Loucy (cell line): ENCODE measurements around the gene FZD8.

Experiments
- H2AFZ ChIP-seq: fragments of 200-600 bp; sonication (generic); 2 replicates; pipeline ENCODE4 v1.6.0; 2016; ENCODE audit warnings: antibody characterized with exemption, mild to moderate bottlenecking, low read length, moderate library complexity
- H3F3A ChIP-seq: fragments of 200-600 bp; 2 replicates; pipeline ENCODE4 v1.6.0; 2016; ENCODE audit warnings: antibody characterized with exemption, low read depth, mild to moderate bottlenecking
- H3K27me3 ChIP-seq: fragments of 200-600 bp; sonication (generic); 2 replicates; pipeline ENCODE4 v1.6.1; 2014; ENCODE audit warnings: low read length, mild to moderate bottlenecking; ENCODE audit not compliant: insufficient read depth, poor library complexity, severe bottlenecking
- H3K36me3 ChIP-seq: fragments of 200-600 bp; sonication (generic); 2 replicates; pipeline ENCODE4 v1.6.1; 2016; ENCODE audit warnings: low read length; ENCODE audit not compliant: insufficient read depth
- H3K4me1 ChIP-seq: fragments of 200-600 bp; sonication (generic); 2 replicates; pipeline ENCODE4 v1.5.1; 2014; ENCODE audit warnings: low read length, mild to moderate bottlenecking; ENCODE audit not compliant: insufficient read depth, poor library complexity, severe bottlenecking
- H3K4me2 ChIP-seq: fragments of 200-600 bp; sonication (generic); 2 replicates; pipeline ENCODE4 v1.6.0; 2014; ENCODE audit warnings: antibody characterized with exemption, low read length, low read depth, mild to moderate bottlenecking; ENCODE audit not compliant: poor library complexity, severe bottlenecking
- H3K4me3 ChIP-seq: fragments of 200-600 bp; sonication (generic); 2 replicates; pipeline ENCODE4 v1.5.1; 2014; ENCODE audit warnings: low read length, mild to moderate bottlenecking, mixed read lengths; ENCODE audit not compliant: poor library complexity, severe bottlenecking
- H3K79me2 ChIP-seq: fragments of 200-600 bp; sonication (generic); 2 replicates; pipeline ENCODE4 v1.6.1; 2014; ENCODE audit warnings: low read length; ENCODE audit not compliant: insufficient read depth
- H3K9ac ChIP-seq: fragments of 200-600 bp; sonication (generic); 2 replicates; pipeline ENCODE4 v1.6.0; 2014; ENCODE audit warnings: mild to moderate bottlenecking, low read depth, low read length, moderate library complexity; ENCODE audit not compliant: poor library complexity, severe bottlenecking
- H3K9me2 ChIP-seq: fragments of 200-600 bp; sonication (generic); replicated peaks from 2 replicates; pipeline ENCODE4 v1.6.1; 2016; ENCODE audit warnings: low read depth, low read length, mixed read lengths
- H3K9me3 ChIP-seq: fragments of 200-600 bp; sonication (generic); 2 replicates; pipeline ENCODE4 v1.6.1; 2014; ENCODE audit warnings: mild to moderate bottlenecking, antibody characterized with exemption, low read length, low read depth; ENCODE audit not compliant: insufficient read depth
- H4K20me1 ChIP-seq: fragments of 200-600 bp; sonication (generic); 2 replicates; pipeline ENCODE4 v1.6.0; 2014; ENCODE audit warnings: antibody characterized with exemption, low read length, mild to moderate bottlenecking; ENCODE audit not compliant: insufficient read depth, poor library complexity, severe bottlenecking
- CTCF ChIP-seq: fragments of 200-600 bp; sonication (generic); conservative IDR thresholded peaks from 2 replicates; pipeline ENCODE4 v1.5.1; 2014; ENCODE audit warnings: mild to moderate bottlenecking, antibody characterized with exemption, low read length
- EZH2phosphoT487 ChIP-seq: fragments of 200-600 bp; IDR thresholded peaks from 2 replicates; pipeline ENCODE4 v1.6.1; 2018; ENCODE audit warnings: antibody characterized with exemption, mild to moderate bottlenecking, moderate library complexity, borderline replicate concordance

Gene FZD8

GRCh38 chr10:35613107-35613440 lies 29.0 kb downstream of the FZD8 start:
- Histone ChIP-seq H3K4me3 (no peak overlapping the region), H3K36me3 (no peaks in the 10 kb centered on the region), H3K79me2 (no peaks in the 10 kb centered on the region), H2AFZ (no peak overlapping the region), H3K9me3 (no peaks in the 10 kb centered on the region; the same call in 1 of the 2 replicates), H3K9ac (no peak overlapping the region), H3K4me1 (no peaks in the 10 kb centered on the region), H3F3A (no peaks in the 10 kb centered on the region), H3K27me3 (no peaks in the 10 kb centered on the region), H4K20me1 (no peaks in the 10 kb centered on the region), H3K4me2 (no peak overlapping the region), H3K9me2 (no peaks in the 10 kb centered on the region)
- TF ChIP-seq EZH2phosphoT487 (no peak), CTCF (no peak)

- Histone ChIP-seq H3K27me3 (no peaks in the 10 kb centered on the region), H4K20me1 (no peaks in the 10 kb centered on the region), H3K9me3 (no peaks in the 10 kb centered on the region; the same call in 1 of the 2 replicates), H3K9me2 (no peaks in the 10 kb centered on the region), H3K4me3 (no peak overlapping the region), H3K9ac (no peak overlapping the region), H2AFZ (no peak overlapping the region), H3K36me3 (no peaks in the 10 kb centered on the region), H3F3A (no peaks in the 10 kb centered on the region), H3K4me1 (no peaks in the 10 kb centered on the region), H3K79me2 (no peaks in the 10 kb centered on the region), H3K4me2 (no peak overlapping the region)
- TF ChIP-seq EZH2phosphoT487 (no peak), CTCF (no peak)
Measured at GRCh38 chr10:35612385-35613106, 29.6 kb downstream of the FZD8 start.

GRCh38 chr10:35611750-35612149 lies 30.3 kb downstream of the FZD8 start:
- Histone ChIP-seq H3K9me3 (no peaks in the 10 kb centered on the region; the same call in 1 of the 2 replicates), H3K4me2 (no peak overlapping the region), H3K36me3 (no peaks in the 10 kb centered on the region), H3K79me2 (no peaks in the 10 kb centered on the region), H3F3A (no peaks in the 10 kb centered on the region), H2AFZ (no peak overlapping the region), H4K20me1 (no peaks in the 10 kb centered on the region), H3K27me3 (no peaks in the 10 kb centered on the region), H3K4me3 (no peak overlapping the region), H3K9me2 (no peaks in the 10 kb centered on the region), H3K9ac (no peak overlapping the region), H3K4me1 (no peaks in the 10 kb centered on the region)
- TF ChIP-seq EZH2phosphoT487 (no peak), CTCF (peak; percentile 23; the same call in 1 of the 2 replicates)
